Kidney (tissue), 14 donors: Measurements from ENCODE around the gene NCOR1. TPM values are rescaled to one million over a fixed set of nuclear protein-coding genes. Genes with fewer than 3 reads are reported as not detected.

Experiments used
- DNase-seq, 5 donors: peaks; one replicate each; pipeline ENCODE4 v3.0.0-alpha.2; 2013 to 2020
- FAIRE-seq: peaks from 2 replicates; lab custom pipeline; 2012; peaks lifted over from hg19 to GRCh38; lab: Jason Lieb, UNC
- H3K27ac ChIP-seq, 2 donors: one replicate each; pipeline ENCODE4 v1.7.0; 2013; ENCODE audit warnings: low read depth in 2 of 2, low read length in 2 of 2, inconsistent platforms in 1 of 2
- H3K27me3 ChIP-seq: one replicate; pipeline ENCODE4 v1.7.1; 2013; ENCODE audit warnings: low read length, inconsistent platforms; ENCODE audit not compliant: control insufficient read depth, insufficient read depth
- H3K36me3 ChIP-seq, 3 donors: one replicate each; pipeline versions ENCODE4 v1.7.0 to v1.7.1; 2013; ENCODE audit warnings: low read length in 3 of 3, control low read depth in 1 of 3, inconsistent platforms in 1 of 3; ENCODE audit not compliant: insufficient read depth in 3 of 3, control insufficient read depth in 2 of 3
- H3K4me1 ChIP-seq, 3 donors: one replicate each; pipeline versions ENCODE4 v1.7.0 to v1.7.1; 2013; ENCODE audit warnings: low read length in 3 of 3, inconsistent platforms in 1 of 3, low read depth in 1 of 3; ENCODE audit not compliant: control insufficient read depth in 2 of 3, insufficient read depth in 2 of 3
- H3K4me3 ChIP-seq, 3 donors: one replicate each; pipeline versions ENCODE4 v1.7.0 to v1.8.1; 2013; ENCODE audit warnings: low read length in 3 of 3, control low read depth in 1 of 3, inconsistent platforms in 1 of 3
- H3K9ac ChIP-seq, 3 donors: one replicate each; pipeline versions ENCODE4 v1.7.0 to v1.7.1; 2013; ENCODE audit warnings: low read length in 3 of 3, control low read depth in 1 of 3, inconsistent platforms in 1 of 3
- H3K9me3 ChIP-seq, 3 donors: one replicate each; pipeline versions ENCODE4 v1.7.0 to v1.7.1; 2013; ENCODE audit warnings: low read length in 3 of 3, control low read depth in 1 of 3, inconsistent platforms in 1 of 3; ENCODE audit not compliant: control insufficient read depth in 2 of 3, insufficient read depth in 1 of 3
- intact Hi-C: fragments of 100-400 bp; cut with DNase I; formaldehyde crosslinking; loops from one replicate; pipeline ENCODE4 v1.11.1; 2022
- polyA plus RNA-seq: library from polyadenylated mRNA; stranded (reverse); fragments of 350-450 nt; fragmentation: Illumina TruSeq; extraction: RNeasy Lipid Tissue Mini Kit (QIAGEN cat#74804); gene quantifications from one replicate; pipeline ENCODE4 v1.2.3, GENCODE V29; 2014; ENCODE audit warnings: low read depth, low replicate concordance; ENCODE audit not compliant: insufficient read depth
- total RNA-seq: library from RNA; stranded (reverse); fragmentation: NEBNext Ultra II Directional; extraction: Animal tissue kit (Norgen Biotek cat#: 25700); gene quantifications from one replicate; pipeline ENCODE4 v1.2.1, GENCODE V29; 2021
- TF ChIP-seq, protein P1 (sequence below): IDR thresholded peaks from 3 replicates; pipeline ENCODE4 v1.5.1; 2012; ENCODE audit warnings: mild to moderate bottlenecking, moderate library complexity, borderline replicate concordance; ENCODE audit not compliant: insufficient read depth; ENCODE audit errors: extremely low read depth
- donor health status: control.
- donor health status: control.
- donor health status: control.
- donor health status: control.
- donor health status: control.
- donor health status: DM: yes; HTN: yes; CAD: no.
- donor health status: Normal renal cell carcinoma (clear cell type).

Gene NCOR1
- total and polyA plus RNA-seq, 2 donors from 2014 or later, result 44.9 to 136 TPM

DNA sequence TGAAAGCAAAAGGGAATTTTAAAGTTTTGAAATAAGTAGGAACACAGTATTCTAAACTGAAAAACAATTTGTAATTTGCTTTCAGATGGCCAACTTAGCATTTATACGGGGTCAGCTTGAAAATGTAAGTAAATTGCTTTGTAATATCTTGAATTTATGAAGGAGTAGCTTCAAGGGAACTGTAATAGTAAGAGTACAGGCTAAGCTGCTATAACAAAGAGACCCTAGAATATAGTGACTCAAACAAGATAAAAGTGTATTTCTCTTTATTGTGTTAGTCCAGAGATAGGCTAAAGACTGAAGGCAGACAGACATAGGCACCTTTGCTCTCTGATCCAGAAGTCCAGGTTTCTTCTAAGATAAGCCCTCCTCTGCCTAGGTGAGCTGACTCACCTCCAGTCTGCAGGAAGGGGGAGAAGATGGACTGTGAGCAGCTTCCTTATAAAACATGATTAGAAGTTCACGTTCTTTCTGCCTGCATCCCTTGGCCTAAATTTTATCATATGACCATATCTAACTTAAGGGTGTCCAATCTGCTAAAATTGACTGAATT, 212.6 kb downstream of the NCOR1 start:
- intact Hi-C loops, result no loop called here
- H3K27me3 ChIP-seq, result no peaks in the 10 kb centered on the region
- TF ChIP-seq, protein P1, sequence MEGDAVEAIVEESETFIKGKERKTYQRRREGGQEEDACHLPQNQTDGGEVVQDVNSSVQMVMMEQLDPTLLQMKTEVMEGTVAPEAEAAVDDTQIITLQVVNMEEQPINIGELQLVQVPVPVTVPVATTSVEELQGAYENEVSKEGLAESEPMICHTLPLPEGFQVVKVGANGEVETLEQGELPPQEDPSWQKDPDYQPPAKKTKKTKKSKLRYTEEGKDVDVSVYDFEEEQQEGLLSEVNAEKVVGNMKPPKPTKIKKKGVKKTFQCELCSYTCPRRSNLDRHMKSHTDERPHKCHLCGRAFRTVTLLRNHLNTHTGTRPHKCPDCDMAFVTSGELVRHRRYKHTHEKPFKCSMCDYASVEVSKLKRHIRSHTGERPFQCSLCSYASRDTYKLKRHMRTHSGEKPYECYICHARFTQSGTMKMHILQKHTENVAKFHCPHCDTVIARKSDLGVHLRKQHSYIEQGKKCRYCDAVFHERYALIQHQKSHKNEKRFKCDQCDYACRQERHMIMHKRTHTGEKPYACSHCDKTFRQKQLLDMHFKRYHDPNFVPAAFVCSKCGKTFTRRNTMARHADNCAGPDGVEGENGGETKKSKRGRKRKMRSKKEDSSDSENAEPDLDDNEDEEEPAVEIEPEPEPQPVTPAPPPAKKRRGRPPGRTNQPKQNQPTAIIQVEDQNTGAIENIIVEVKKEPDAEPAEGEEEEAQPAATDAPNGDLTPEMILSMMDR, result no peak
- H3K36me3 ChIP-seq, result peaks cover 14 to 47% (median 26%) of the 10 kb centered on the region in 3 donors
- DNase-seq (no peak), FAIRE-seq (no peak)
- no peak overlapping the region for H3K9ac ChIP-seq
- H3K27ac ChIP-seq, result no peak overlapping the region
- no peak overlapping the region for H3K4me3 ChIP-seq
- no peaks in the 10 kb centered on the region for H3K9me3 ChIP-seq
- peaks cover 0 to 8% (median 7%) of the 10 kb centered on the region in 3 donors for H3K4me1 ChIP-seq

DNA sequence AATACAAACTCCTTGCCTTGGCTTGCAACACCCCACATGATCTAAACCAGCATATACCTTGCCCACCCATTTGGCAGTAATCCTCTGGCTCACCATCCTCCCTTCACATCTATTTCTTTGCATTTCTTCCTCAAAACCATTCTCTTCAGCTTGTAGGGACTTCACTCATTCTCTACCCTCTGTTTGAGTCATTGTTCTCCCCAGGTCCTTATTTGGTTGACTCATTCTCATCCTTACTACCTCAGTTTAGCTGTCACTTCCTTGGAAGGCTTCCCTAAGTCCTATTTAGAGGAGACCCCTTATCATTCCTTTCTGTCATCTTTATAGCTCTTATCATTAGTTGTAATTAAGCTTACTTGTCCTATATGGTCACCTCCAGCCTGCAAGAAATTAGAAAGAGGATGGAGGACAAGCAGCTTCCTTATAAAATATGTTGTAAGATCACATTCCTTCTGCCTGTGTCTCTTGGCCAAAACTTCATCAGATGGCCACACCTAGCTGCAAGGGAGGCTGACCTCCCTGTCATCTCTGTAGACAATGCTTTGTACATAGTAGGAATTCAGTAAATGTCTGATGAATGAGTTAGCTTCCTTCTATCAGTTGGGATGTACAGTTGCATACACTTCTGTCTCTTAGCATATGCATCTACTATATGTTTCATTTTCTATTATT, 214.0 kb downstream of the NCOR1 start:
- peaks cover 0 to 8% (median 7%) of the 10 kb centered on the region in 3 donors for H3K4me1 ChIP-seq
- H3K27ac ChIP-seq, result no peak overlapping the region
- peaks cover 10 to 32% (median 18%) of the 10 kb centered on the region in 3 donors for H3K36me3 ChIP-seq
- no peaks in the 10 kb centered on the region for H3K27me3 ChIP-seq
- intact Hi-C loops, result no loop called here
- no peak for FAIRE-seq
- H3K9me3 ChIP-seq, result no peaks in the 10 kb centered on the region
- TF ChIP-seq, protein P1, result no peak
- H3K9ac ChIP-seq, result peak overlapping the region in 1 of 3 donors; percentile 94
- H3K4me3 ChIP-seq, result peak overlapping the region in 2 of 3 donors; percentile 73 to 76
- DNase-seq, result no peak

DNA sequence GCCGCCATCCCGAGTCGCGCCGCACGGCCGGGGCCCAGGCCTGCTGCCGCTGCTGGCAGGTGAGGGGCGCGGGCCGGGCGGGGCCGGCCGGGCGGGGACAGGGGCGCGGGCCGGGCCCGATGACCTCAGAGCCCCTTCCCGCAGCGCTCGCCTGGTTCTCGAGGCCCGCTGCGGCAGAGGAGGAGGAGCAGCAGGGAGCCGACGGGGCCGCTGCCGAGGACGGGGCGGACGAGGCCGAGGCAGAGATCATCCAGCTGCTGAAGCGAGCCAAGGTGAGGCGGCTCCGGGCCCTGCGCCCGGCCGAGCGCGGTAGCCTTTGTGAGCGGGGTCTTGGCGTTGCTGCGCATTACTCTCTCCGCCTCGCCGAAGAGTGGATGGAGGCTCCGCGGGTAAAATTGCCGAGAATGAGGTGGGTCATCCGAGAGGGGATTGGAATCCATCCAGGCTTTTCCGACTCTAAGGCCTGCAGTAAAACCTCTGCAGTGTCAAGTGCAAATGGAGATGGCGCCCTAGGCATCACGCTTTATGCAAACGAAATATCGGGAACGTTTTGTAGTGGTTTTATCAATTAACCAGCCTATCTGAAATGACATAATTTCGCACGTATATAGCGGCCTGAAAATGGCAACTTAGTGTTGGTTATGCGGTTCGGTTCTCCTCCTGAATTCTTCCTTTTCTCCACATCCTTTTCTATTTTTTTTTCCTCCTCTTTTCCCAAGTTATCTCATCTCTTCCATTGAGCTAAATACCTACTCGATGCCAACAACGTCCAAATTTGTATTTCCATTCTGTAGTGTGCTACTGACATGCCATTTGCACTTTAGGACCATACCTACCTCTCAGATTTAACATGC, 215.1 kb downstream of the NCOR1 start:
- Histone ChIP-seq H3K4me1 (peaks cover 0 to 8% (median 7%) of the 10 kb centered on the region in 3 donors), H3K27me3 (no peaks in the 10 kb centered on the region), H3K36me3 (peaks cover 10 to 25% (median 14%) of the 10 kb centered on the region in 3 donors), H3K9ac (peak overlapping the region; percentile 71 to 94 (median 88)), H3K9me3 (no peaks in the 10 kb centered on the region), H3K4me3 (peak overlapping the region; percentile 73 to 88 (median 76)), H3K27ac (peak overlapping the region; percentile 98 to 99)
- intact Hi-C loops, result no loop called here
- TF ChIP-seq, protein P1, result no peak
- peak in 3 of 5 donors; percentile 65 to 79 (median 66) for DNase-seq
- FAIRE-seq, result no peak
